Ramos (cell line): ENCODE results near the gene PCDHB7.
"Not testable (repeated sequence)": the region's sequence is repeated elsewhere in the genome, so short reads cannot be mapped to it uniquely, and the experiment has no call there.

ENCODE experiments used
- in situ Hi-C: fragments of 300-500 bp; cut with MboI; formaldehyde crosslinking; loops from one replicate; pipeline ENCODE4 v1.14.3; 2022; ENCODE audit warnings: low sequenced_read_pairs; ENCODE audit not compliant: unreplicated experiment

PCDHB7 gene

GRCh38 chr5:141215504-141215903 is 43.1 kb downstream of the PCDHB7 start:
- in situ Hi-C loops, result loop anchor here (10.0 kb wide), 1 partner anchor 339 kb away; no protein-coding TSS in a partner anchor

GRCh38 chr5:141216035-141216434 is 43.6 kb downstream of the PCDHB7 start:
- in situ Hi-C loops, result loop anchor here (10.0 kb wide), 1 partner anchor 339 kb away; no protein-coding TSS in a partner anchor

GRCh38 chr5:141223112-141223783 is 50.8 kb downstream of the PCDHB7 start, which contains the start of gene PCDHB14:
Gene PCDHB14, plus strand, starts transcription at chr5:141223343. Its CDS starts 163 bp downstream, at chr5:141223506.
- in situ Hi-C loops, result no loop called here

GRCh38 chr5:141224844-141225243 is 52.4 kb downstream of the PCDHB7 start:
- in situ Hi-C loops, result not testable (repeated sequence)

- in situ Hi-C loops, result not testable (repeated sequence)
These were observed 53.0 kb downstream of the PCDHB7 start for GRCh38 chr5:141225421-141225820.
